ENCODE measurements around the gene YBX1. TPM values are rescaled to one million over a fixed set of nuclear protein-coding genes. Genes with fewer than 3 reads are reported as not detected.

The YBX1 gene
- total RNA-seq, 5 donors from 2014 or later (not counting 1 experiment from before 2014, with no cell fraction given) = 274 to 340 (median 307) TPM

- H3K4me1 Mint-ChIP-seq = no peaks in the 10 kb centered on the region
- no peaks in the 10 kb centered on the region for H3K9me3 Mint-ChIP-seq
- H3K27ac Mint-ChIP-seq = no peak overlapping the region
Measured at GRCh38 chr1:42743317-42744147, 61.3 kb downstream of the YBX1 start.

GRCh38 chr1:42744148-42744413, 61.9 kb downstream of the YBX1 start:
- Mint-ChIP-seq H3K4me3 (no peak overlapping the region), H3K36me3 (peaks cover 14% of the 10 kb centered on the region), H3K27ac (no peak overlapping the region), H3K4me1 (no peaks in the 10 kb centered on the region), H3K27me3 (no peaks in the 10 kb centered on the region), H3K9me3 (no peaks in the 10 kb centered on the region)
- CTCF ChIA-PET = no interaction called here
- 94% methylated on average over 3 of the region's 9 CpGs for WGBS (ENCODE audit: insufficient coverage)
- DNase-seq (no peak), ATAC-seq (replicated peaks in 1 of 4) (no peak)
- no peaks in the 10 kb centered on the region for H3K9me3 ChIP-seq
- POLR2A ChIA-PET = no interaction called here
- peaks cover 3 to 34% of the 10 kb centered on the region in 2 donors for H3K36me3 ChIP-seq (ENCODE audit: control insufficient read depth in 2 of 2, extremely low read depth in 1 of 2, insufficient read depth in 1 of 2, low read length in 1 of 2)
- H3K4me1 ChIP-seq (ENCODE audit: control insufficient read depth in 1 of 2, extremely low read depth in 1 of 2, insufficient read depth in 2 of 2, low read length in 2 of 2) = peaks cover 0 to 2% of the 10 kb centered on the region in 2 experiments
- H3K27ac ChIP-seq (ENCODE audit: low read length) = no peak overlapping the region
- H3K27me3 ChIP-seq (replicated peaks in 1 of 2; ENCODE audit: control insufficient read depth in 2 of 2, extremely low read depth in 1 of 2, insufficient read depth in 2 of 2, low read length in 1 of 2) = no peaks in the 10 kb centered on the region
- H3K4me3 ChIP-seq (ENCODE audit: control insufficient read depth in 1 of 2, extremely low read depth in 1 of 2, low read length in 1 of 2) = no peak overlapping the region

More at GRCh38 chr1:42743317-42744147, 61.3 kb downstream of the YBX1 start:
- Mint-ChIP-seq H3K4me3 (no peak overlapping the region), H3K27me3 (no peaks in the 10 kb centered on the region), H3K36me3 (peaks cover 8% of the 10 kb centered on the region)
- H3K4me1 ChIP-seq (ENCODE audit: control insufficient read depth in 1 of 2, extremely low read depth in 1 of 2, insufficient read depth in 2 of 2, low read length in 2 of 2) = peaks cover 0 to 2% of the 10 kb centered on the region in 2 experiments
- H3K4me3 ChIP-seq (ENCODE audit: control insufficient read depth in 1 of 2, extremely low read depth in 1 of 2, low read length in 1 of 2) = no peak overlapping the region
- no peak for ATAC-seq (replicated peaks in 1 of 4)
- 85% methylated on average over 20 of the region's 21 CpGs for WGBS (ENCODE audit: insufficient coverage)
- POLR2A ChIA-PET = no interaction called here
- CTCF ChIA-PET = no interaction called here
- no peaks in the 10 kb centered on the region for H3K27me3 ChIP-seq (replicated peaks in 1 of 2; ENCODE audit: control insufficient read depth in 2 of 2, extremely low read depth in 1 of 2, insufficient read depth in 2 of 2, low read length in 1 of 2)
- H3K36me3 ChIP-seq (ENCODE audit: control insufficient read depth in 2 of 2, extremely low read depth in 1 of 2, insufficient read depth in 1 of 2, low read length in 1 of 2) = peaks cover 0 to 30% of the 10 kb centered on the region in 2 donors
- no peak overlapping the region for H3K27ac ChIP-seq (ENCODE audit: low read length)
- H3K9me3 ChIP-seq = no peaks in the 10 kb centered on the region
- DNase-seq = no peak

DNA sequence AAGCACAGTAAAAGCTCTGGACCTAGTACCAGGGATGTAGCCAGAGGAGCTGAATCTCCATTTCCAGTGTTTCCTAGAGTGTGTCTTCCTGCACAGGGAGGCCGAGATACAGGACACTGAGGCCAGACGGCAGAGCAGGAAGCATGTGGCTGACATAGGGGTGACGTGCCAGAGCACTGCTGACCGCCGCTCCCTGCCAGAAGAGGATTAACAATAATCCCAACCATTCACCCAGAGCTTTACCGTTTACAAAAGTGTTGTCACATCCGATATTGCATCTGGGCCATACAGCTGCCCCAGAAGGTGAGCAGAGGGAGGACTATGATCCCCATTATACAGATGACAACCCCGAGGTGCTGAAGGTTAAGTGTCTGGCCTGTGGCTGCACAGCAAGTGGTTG, 63.6 kb downstream of the YBX1 start:
- ATAC-seq (replicated peaks in 1 of 4) = no peak
- peaks cover 26% of the 10 kb centered on the region for H3K36me3 Mint-ChIP-seq
- Histone ChIP-seq H3K27me3 (replicated peaks in 1 of 2; ENCODE audit: control insufficient read depth in 2 of 2, extremely low read depth in 1 of 2, insufficient read depth in 2 of 2, low read length in 1 of 2) (no peaks in the 10 kb centered on the region), H3K4me1 (ENCODE audit: control insufficient read depth in 1 of 2, extremely low read depth in 1 of 2, insufficient read depth in 2 of 2, low read length in 2 of 2) (peaks cover 0 to 2% of the 10 kb centered on the region in 2 experiments), H3K4me3 (ENCODE audit: control insufficient read depth in 1 of 2, extremely low read depth in 1 of 2, low read length in 1 of 2) (no peak overlapping the region), H3K27ac (ENCODE audit: low read length) (no peak overlapping the region), H3K9me3 (no peaks in the 10 kb centered on the region), H3K36me3 (ENCODE audit: control insufficient read depth in 2 of 2, extremely low read depth in 1 of 2, insufficient read depth in 1 of 2, low read length in 1 of 2) (peaks cover 8 to 47% of the 10 kb centered on the region in 2 donors)
- CTCF ChIA-PET = interaction anchor here in 1 of 2 donors (0.5 to 0.7 kb wide), 2 partner anchors 22 to 338 kb away, joined by 4 read pairs; partner anchors contain the start of gene C1orf50
- H3K4me1 Mint-ChIP-seq = no peaks in the 10 kb centered on the region
- H3K27ac Mint-ChIP-seq = no peak overlapping the region
- POLR2A ChIA-PET = no interaction called here
- DNase-seq = no peak
- no peaks in the 10 kb centered on the region for H3K27me3 Mint-ChIP-seq
- no peaks in the 10 kb centered on the region for H3K9me3 Mint-ChIP-seq
- H3K4me3 Mint-ChIP-seq = no peak overlapping the region
- WGBS (ENCODE audit: insufficient coverage) = 98% methylated on average over 6 of the region's 8 CpGs

GRCh38 chr1:42746436-42747105, 64.4 kb downstream of the YBX1 start:
- Mint-ChIP-seq H3K4me1 (no peaks in the 10 kb centered on the region), H3K36me3 (peaks cover 27% of the 10 kb centered on the region), H3K27me3 (no peaks in the 10 kb centered on the region), H3K27ac (no peak overlapping the region), H3K9me3 (peaks cover 0 to under 1% (median 0%) of the 10 kb centered on the region in 3 donors), H3K4me3 (no peak overlapping the region)
- peaks cover 0 to 2% of the 10 kb centered on the region in 2 experiments for H3K4me1 ChIP-seq (ENCODE audit: control insufficient read depth in 1 of 2, extremely low read depth in 1 of 2, insufficient read depth in 2 of 2, low read length in 2 of 2)
- peaks cover 8 to 47% of the 10 kb centered on the region in 2 donors for H3K36me3 ChIP-seq (ENCODE audit: control insufficient read depth in 2 of 2, extremely low read depth in 1 of 2, insufficient read depth in 1 of 2, low read length in 1 of 2)
- no peak for DNase-seq
- CTCF ChIA-PET = interaction anchor here in 1 of 2 donors (0.9 kb wide), 1 partner anchor 168 kb away, joined by 4 read pairs; no protein-coding TSS in a partner anchor
- H3K27me3 ChIP-seq (replicated peaks in 1 of 2; ENCODE audit: control insufficient read depth in 2 of 2, extremely low read depth in 1 of 2, insufficient read depth in 2 of 2, low read length in 1 of 2) = no peaks in the 10 kb centered on the region
- POLR2A ChIA-PET = interaction anchor here in 1 of 2 donors (0.5 kb wide), 1 partner anchor 19 kb away, joined by 6 read pairs; no protein-coding TSS in a partner anchor
- H3K4me3 ChIP-seq (ENCODE audit: control insufficient read depth in 1 of 2, extremely low read depth in 1 of 2, low read length in 1 of 2) = no peak overlapping the region
- H3K27ac ChIP-seq (ENCODE audit: low read length) = no peak overlapping the region
- ATAC-seq (replicated peaks in 1 of 4) = no peak
- no peaks in the 10 kb centered on the region for H3K9me3 ChIP-seq
- 97% methylated on average over 12 of the region's 12 CpGs for WGBS (ENCODE audit: insufficient coverage)

GRCh38 chr1:42747125-42747524, 64.9 kb downstream of the YBX1 start:
- Histone ChIP-seq H3K27me3 (replicated peaks in 1 of 2; ENCODE audit: control insufficient read depth in 2 of 2, extremely low read depth in 1 of 2, insufficient read depth in 2 of 2, low read length in 1 of 2) (no peaks in the 10 kb centered on the region), H3K4me1 (ENCODE audit: control insufficient read depth in 1 of 2, extremely low read depth in 1 of 2, insufficient read depth in 2 of 2, low read length in 2 of 2) (peaks cover 0 to 2% of the 10 kb centered on the region in 2 experiments), H3K27ac (ENCODE audit: low read length) (no peak overlapping the region), H3K36me3 (ENCODE audit: control insufficient read depth in 2 of 2, extremely low read depth in 1 of 2, insufficient read depth in 1 of 2, low read length in 1 of 2) (peaks cover 8 to 53% of the 10 kb centered on the region in 2 donors), H3K4me3 (ENCODE audit: control insufficient read depth in 1 of 2, extremely low read depth in 1 of 2, low read length in 1 of 2) (no peak overlapping the region), H3K9me3 (no peaks in the 10 kb centered on the region)
- peak in 29 of 35 experiments; percentile 9 to 67 (median 32) for DNase-seq
- Mint-ChIP-seq H3K9me3 (peaks cover 0 to 5% (median 0%) of the 10 kb centered on the region in 3 donors), H3K27ac (no peak overlapping the region), H3K36me3 (peaks cover 33% of the 10 kb centered on the region), H3K27me3 (no peaks in the 10 kb centered on the region), H3K4me3 (no peak overlapping the region), H3K4me1 (no peaks in the 10 kb centered on the region)
- POLR2A ChIA-PET = interaction anchor here in 1 of 2 donors (0.5 kb wide), 1 partner anchor 19 kb away, joined by 6 read pairs; no protein-coding TSS in a partner anchor
- WGBS (ENCODE audit: insufficient coverage) = 81% methylated on average over 13 of the region's 14 CpGs
- CTCF ChIA-PET = interaction anchor here in 1 of 2 donors (0.9 kb wide), 1 partner anchor 169 kb away, joined by 4 read pairs; no protein-coding TSS in a partner anchor
- peak in 3 of 4 experiments; percentile 35 to 60 (median 51) for ATAC-seq (replicated peaks in 1 of 4)

- no peak overlapping the region for H3K27ac Mint-ChIP-seq
- ChIA-PET CTCF (interaction anchor here in 1 of 2 donors (0.6 kb wide), 1 partner anchor 1710 kb away, joined by 8 read pairs; no protein-coding TSS in a partner anchor), POLR2A (no interaction called here)
- H3K4me3 ChIP-seq (ENCODE audit: control insufficient read depth in 1 of 2, extremely low read depth in 1 of 2, low read length in 1 of 2) = no peak overlapping the region
- peaks cover 8 to 62% of the 10 kb centered on the region in 2 donors for H3K36me3 ChIP-seq (ENCODE audit: control insufficient read depth in 2 of 2, extremely low read depth in 1 of 2, insufficient read depth in 1 of 2, low read length in 1 of 2)
- peaks cover 0 to 2% of the 10 kb centered on the region in 2 experiments for H3K4me1 ChIP-seq (ENCODE audit: control insufficient read depth in 1 of 2, extremely low read depth in 1 of 2, insufficient read depth in 2 of 2, low read length in 2 of 2)
- ATAC-seq (replicated peaks in 1 of 4) = no peak
- 93% methylated on average over 9 of the region's 10 CpGs for WGBS (ENCODE audit: insufficient coverage)
- H3K27ac ChIP-seq (ENCODE audit: low read length) = no peak overlapping the region
- no peaks in the 10 kb centered on the region for H3K27me3 ChIP-seq (replicated peaks in 1 of 2; ENCODE audit: control insufficient read depth in 2 of 2, extremely low read depth in 1 of 2, insufficient read depth in 2 of 2, low read length in 1 of 2)
- no peak for DNase-seq
- H3K9me3 ChIP-seq = no peaks in the 10 kb centered on the region
- no peak overlapping the region for H3K4me3 Mint-ChIP-seq
- no peaks in the 10 kb centered on the region for H3K4me1 Mint-ChIP-seq
- H3K27me3 Mint-ChIP-seq = no peaks in the 10 kb centered on the region
- H3K9me3 Mint-ChIP-seq = peaks cover 0 to 5% (median 0%) of the 10 kb centered on the region in 3 donors
- peaks cover 42% of the 10 kb centered on the region for H3K36me3 Mint-ChIP-seq
Measured at GRCh38 chr1:42748021-42748420, 65.8 kb downstream of the YBX1 start.
